Nephron progenitor cell (in vitro differentiated cells): ENCODE data around the gene SEMA3B.

Experiments used
- DNase-seq: peaks from one replicate; pipeline ENCODE4 v3.0.0; 2021
- H3K27ac Mint-ChIP-seq: 2 replicates; pipeline ENCODE4 v1.8.0; 2021; ENCODE audit warnings: mild to moderate bottlenecking, moderate library complexity, mixed read lengths
- H3K27me3 Mint-ChIP-seq: 2 replicates; pipeline ENCODE4 v1.8.0; 2021; ENCODE audit warnings: mild to moderate bottlenecking, low read depth, mixed read lengths; ENCODE audit not compliant: poor library complexity
- H3K36me3 Mint-ChIP-seq: 2 replicates; pipeline ENCODE4 v1.8.0; 2021; ENCODE audit warnings: low read depth, mixed read lengths
- H3K4me1 Mint-ChIP-seq: 2 replicates; pipeline ENCODE4 v1.8.0; 2021; ENCODE audit warnings: mixed read lengths
- H3K4me3 Mint-ChIP-seq: 2 replicates; pipeline ENCODE4 v1.8.0; 2021; ENCODE audit warnings: mild to moderate bottlenecking, moderate library complexity, mixed read lengths
- H3K9me3 Mint-ChIP-seq: 2 replicates; pipeline ENCODE4 v1.8.0; 2021; ENCODE audit warnings: mild to moderate bottlenecking, moderate library complexity, mixed read lengths
- CTCF ChIP-seq: fragments of 200-600 bp; sonication (generic); IDR thresholded peaks from 2 replicates; pipeline ENCODE4 v1.5.0; 2021; ENCODE audit warnings: antibody characterized with exemption

SEMA3B gene

DNA sequence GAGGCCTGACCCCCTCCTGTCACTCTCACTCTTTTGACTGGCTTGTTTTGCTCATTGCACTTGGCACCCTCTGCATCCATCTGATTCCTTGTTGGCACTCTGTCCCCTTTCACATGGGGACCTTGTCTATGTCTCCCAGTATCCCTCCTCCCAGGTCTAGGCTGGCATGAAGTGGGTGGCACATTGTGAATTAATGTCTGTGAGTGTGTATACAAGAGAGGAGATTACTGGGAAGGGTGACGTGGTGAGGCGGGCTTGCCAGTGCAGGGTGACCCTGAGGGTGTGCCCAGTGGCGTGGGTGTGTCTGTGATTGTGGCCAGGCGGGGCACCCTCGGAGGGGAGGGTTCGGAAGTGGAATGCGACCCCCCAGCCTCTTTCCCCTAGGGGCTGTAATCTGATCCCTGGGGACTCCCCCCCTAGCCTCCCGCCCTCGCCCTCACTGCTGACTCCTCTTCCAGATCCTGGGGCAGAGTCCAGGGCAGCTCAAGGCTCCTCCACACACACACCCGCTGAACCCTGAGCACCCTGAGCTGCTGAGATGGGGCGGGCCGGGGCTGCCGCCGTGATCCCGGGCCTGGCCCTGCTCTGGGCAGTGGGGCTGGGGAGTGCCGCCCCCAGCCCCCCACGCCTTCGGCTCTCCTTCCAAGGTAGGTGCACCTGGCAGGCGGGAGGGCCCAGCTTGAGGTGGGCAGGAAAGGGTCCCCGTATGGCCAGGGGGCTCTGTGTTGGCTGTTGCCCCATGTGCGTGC lies at the start of gene SEMA3B:
Gene SEMA3B (plus strand): TSS at position 445 of the 749 bp plus-strand sequence. CDS start 94 bp downstream, at position 539.
- no peaks in the 10 kb centered on the region for H3K36me3 Mint-ChIP-seq
- H3K4me3 Mint-ChIP-seq, result peak within 1 kb of the TSS; percentile 80
- peak; percentile 48 for DNase-seq
- TF ChIP-seq CTCF, result no peak
- no peaks in the 10 kb centered on the region for H3K9me3 Mint-ChIP-seq
- peaks cover 13% of the 10 kb centered on the region for H3K27me3 Mint-ChIP-seq
- H3K4me1 Mint-ChIP-seq, result peaks cover 85% of the 10 kb centered on the region
- peak within 1 kb of the TSS; percentile 91 for H3K27ac Mint-ChIP-seq

DNA sequence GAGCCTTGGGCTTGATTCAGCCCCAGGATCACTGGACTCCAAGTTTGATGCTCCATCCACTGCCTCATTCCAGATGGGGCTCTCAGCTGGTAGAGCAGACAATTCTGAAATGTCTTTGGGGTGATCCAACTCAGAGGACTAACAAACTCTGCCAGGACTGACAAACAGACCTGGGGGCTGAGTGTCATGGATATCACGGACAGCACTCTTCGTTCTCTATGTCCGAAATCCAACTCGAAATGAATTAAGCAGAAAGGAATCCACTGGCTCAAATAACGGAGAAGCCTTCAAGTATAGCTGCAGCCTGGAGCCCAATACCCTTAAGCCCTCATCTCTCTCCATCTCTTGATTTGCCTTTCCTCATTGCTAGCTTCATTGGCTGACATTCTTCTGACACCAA lies 49.7 kb upstream of the SEMA3B start:
- no peak for TF ChIP-seq CTCF
- no peak overlapping the region for H3K4me3 Mint-ChIP-seq
- no peak for DNase-seq
- peaks cover 29% of the 10 kb centered on the region for H3K4me1 Mint-ChIP-seq
- no peaks in the 10 kb centered on the region for H3K36me3 Mint-ChIP-seq
- no peak overlapping the region for H3K27ac Mint-ChIP-seq
- H3K9me3 Mint-ChIP-seq, result no peaks in the 10 kb centered on the region
- H3K27me3 Mint-ChIP-seq, result peaks cover 9% of the 10 kb centered on the region

GRCh38 chr3:50220109-50220508 lies 48.8 kb upstream of the SEMA3B start:
- Mint-ChIP-seq H3K27me3 (peaks cover 17% of the 10 kb centered on the region), H3K36me3 (no peaks in the 10 kb centered on the region)

GRCh38 chr3:50221051-50221410 lies 47.9 kb upstream of the SEMA3B start:
- H3K27me3 Mint-ChIP-seq, result peaks cover 24% of the 10 kb centered on the region
- TF ChIP-seq CTCF, result no peak
- peaks cover 31% of the 10 kb centered on the region for H3K4me1 Mint-ChIP-seq
- no peak overlapping the region for H3K4me3 Mint-ChIP-seq
- H3K36me3 Mint-ChIP-seq, result no peaks in the 10 kb centered on the region
- H3K9me3 Mint-ChIP-seq, result no peaks in the 10 kb centered on the region
- no peak overlapping the region for H3K27ac Mint-ChIP-seq
- DNase-seq, result no peak

More at GRCh38 chr3:50220109-50220508, 48.8 kb upstream of the SEMA3B start:
- H3K4me1 Mint-ChIP-seq, result peaks cover 31% of the 10 kb centered on the region
- no peaks in the 10 kb centered on the region for H3K9me3 Mint-ChIP-seq
- H3K27ac Mint-ChIP-seq, result no peak overlapping the region
- no peak overlapping the region for H3K4me3 Mint-ChIP-seq
- no peak for DNase-seq
- TF ChIP-seq CTCF, result no peak

GRCh38 chr3:50221411-50222168 lies 47.4 kb upstream of the SEMA3B start:
- Mint-ChIP-seq H3K9me3 (no peaks in the 10 kb centered on the region), H3K4me1 (peaks cover 34% of the 10 kb centered on the region), H3K36me3 (no peaks in the 10 kb centered on the region), H3K27ac (no peak overlapping the region), H3K27me3 (peaks cover 27% of the 10 kb centered on the region), H3K4me3 (no peak overlapping the region)
- no peak for DNase-seq
- TF ChIP-seq CTCF, result no peak
